GM18502 (cell line): ENCODE results near the gene TRAPPC12.
A peak's percentile ranks its signal among the peaks of the same experiment; 100 is the strongest.
"Not testable (repeated sequence)": the region's sequence is repeated elsewhere in the genome, so short reads cannot be mapped to it uniquely, and the experiment has no call there.

Experiments
- ATAC-seq: cut with Tn5 transposase; IDR thresholded peaks from one replicate; pipeline ENCODE4 v1.9.1; 2021; ENCODE audit warnings: mild to moderate bottlenecking; ENCODE audit not compliant: unreplicated experiment, poor library complexity

Gene TRAPPC12

DNA sequence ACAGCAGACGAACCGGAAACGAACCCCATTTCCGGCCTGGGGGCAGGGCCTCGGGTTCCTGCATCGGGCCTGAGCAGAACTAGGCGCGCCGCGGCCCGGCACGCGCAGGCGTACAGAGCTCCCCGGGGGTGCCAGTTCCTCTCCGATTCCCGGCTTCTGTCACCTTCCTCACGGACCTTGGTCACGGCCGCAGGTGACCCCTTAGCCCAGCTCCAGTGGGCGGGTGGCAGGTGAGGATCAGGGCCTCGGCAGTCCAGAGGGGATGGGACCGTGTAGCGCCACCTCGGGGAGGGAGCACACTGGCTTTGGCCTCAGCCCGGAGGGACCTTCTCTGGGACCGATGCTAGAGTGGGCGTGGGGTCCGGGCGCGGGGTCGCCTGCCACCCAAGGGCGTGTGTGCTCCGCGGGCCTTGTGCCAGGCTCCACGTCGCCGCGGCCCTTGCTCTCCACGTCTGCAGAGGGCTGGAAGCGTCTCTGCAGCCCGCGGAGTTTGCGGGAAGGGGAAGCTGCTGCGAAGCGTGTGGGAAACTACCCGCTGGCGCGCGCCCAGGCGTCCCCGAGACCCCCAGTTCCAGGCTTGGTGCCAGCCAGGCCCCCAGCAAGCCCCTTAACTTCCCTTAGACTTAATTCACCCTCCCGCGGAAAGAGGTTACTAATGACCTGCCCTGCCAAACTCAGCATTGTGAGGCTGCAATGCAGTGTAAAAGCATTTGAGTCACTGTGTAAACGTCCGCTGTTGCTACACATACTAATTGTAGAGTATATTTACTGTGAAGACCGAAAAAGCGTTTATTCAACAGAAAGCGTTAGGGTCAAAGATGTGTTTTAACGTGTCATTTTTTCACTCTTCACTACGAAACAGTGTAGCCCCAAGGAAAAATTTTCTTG is at the start of gene TRAPPC12:
TSS of gene TRAPPC12 (plus strand) at position 48 of the 888 bp plus-strand sequence. CDS start 7,930 bp downstream, outside the sequence.
- peak; percentile 77 for ATAC-seq

DNA sequence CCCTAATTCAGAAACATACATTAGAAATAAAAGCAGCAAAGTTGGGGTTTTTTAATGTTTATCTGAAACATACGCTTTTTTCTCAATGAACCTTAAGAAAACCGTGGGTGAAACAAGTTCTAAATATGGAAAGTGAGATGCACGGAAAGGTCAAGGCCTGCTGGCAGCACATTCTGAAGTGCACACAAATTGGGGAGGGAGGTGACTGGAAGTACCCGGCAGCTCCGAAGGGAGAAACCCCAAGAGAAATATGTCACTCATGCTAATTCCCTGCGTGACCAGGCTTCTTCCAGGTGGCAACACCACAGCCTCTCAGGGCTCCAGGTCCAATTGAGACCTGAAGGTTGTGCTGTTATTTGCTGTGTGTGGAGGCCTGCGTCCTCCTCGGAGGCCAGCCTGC is 47.4 kb upstream of the TRAPPC12 start:
- ATAC-seq: no peak

DNA sequence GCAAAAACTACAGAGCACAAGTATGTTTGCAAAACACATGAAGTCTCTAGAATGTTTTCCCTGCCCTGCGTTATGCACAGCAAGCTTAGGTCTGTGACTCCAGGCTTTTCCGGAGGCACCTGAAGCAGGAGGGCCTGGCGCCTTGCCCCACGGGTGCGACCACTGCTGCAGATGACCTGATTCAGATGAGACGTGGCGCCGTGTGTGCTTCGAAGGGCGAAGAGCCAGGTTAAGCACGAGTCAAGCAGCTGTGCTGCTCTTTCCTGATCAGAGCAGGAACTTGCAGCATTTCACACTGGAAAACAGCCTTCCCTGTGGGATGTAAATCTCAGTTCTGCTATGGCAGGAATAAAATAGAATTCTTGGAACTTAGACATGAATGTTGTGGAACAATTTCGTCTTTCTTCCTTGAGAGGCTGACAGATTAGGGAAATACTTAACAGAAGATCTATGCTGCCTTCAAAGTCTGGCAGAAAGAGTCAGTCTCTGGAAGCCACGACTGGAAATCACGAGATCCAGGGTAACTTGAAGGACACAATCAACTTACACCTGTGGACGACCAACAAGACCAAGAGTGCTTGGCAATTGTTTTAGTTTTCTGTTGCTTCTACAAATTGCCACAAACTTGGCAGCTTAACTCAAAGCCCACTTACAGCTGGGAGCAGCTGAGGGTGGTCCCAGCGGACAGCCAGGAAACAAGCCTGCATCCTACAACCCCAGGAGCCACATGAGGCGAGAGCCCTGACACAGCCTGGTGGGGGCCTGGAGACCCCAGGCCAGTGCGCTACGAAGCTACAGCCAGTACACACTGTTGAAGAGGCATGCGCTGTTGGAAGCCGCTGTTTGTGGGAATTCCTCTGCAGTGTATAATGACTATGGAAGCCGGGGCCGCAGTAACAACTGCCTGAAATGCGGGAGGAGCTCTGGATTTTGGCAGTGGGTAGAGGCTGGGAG is 44.8 kb upstream of the TRAPPC12 start:
- ATAC-seq: no peak

DNA sequence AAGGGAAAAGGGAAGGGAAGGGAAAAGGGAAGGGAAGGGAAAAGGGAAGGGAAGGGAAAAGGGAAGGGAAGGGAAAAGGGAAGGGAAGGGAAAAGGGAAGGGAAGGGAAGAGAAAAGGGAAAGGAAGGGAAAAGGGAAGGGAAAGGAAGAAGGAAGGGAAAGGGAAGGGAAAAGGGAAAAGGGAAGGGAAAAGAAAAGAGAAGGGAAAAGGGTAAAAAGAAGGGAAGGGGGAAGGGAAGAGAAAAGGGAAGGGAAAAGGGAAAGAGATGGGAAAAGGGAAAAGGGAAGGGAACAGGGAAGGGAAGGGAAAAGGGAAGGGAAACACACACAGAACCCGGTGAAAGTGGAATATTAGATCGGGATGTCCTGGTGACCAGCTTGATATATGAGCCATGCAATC is 42.6 kb upstream of the TRAPPC12 start:
- no peak for ATAC-seq

DNA sequence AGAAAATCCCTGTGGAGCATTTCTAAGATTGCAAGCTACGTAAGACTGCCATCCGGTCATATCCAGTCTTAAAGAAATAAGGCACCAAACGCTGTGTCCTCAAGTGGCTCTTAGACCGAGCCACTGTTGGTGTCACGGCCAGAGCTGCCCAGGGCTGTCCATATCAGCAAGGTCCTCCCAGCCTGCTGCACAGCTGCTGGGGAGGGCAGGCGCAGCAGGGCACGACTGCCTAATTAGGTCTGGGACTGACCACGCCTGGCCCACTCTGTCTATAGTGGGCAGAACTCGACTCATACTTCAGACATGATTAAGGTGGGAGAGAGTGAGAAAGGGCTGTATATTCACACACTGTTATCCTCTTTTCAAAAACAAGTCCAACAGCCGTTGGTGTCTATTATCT is 41.2 kb upstream of the TRAPPC12 start:
- no peak for ATAC-seq

DNA sequence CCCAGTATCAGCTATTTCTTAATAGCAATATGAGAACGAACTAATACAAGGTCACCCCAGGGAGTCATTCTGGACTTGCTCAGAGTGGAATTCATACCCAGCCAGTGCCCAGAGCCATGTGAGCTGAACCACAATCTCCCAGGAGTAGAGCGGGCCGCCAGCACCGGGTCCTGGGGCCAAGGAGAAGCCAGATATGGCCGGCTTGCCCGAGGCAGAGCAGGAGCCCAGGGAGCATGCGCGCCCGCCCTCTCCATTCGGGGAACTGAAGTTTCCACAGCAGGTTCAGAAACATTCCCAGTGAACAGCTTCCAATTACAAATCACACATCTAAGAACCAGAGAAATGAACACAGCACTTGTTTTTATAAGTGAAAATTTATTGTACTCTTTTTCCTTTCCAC is 39.4 kb upstream of the TRAPPC12 start:
- no peak for ATAC-seq

DNA sequence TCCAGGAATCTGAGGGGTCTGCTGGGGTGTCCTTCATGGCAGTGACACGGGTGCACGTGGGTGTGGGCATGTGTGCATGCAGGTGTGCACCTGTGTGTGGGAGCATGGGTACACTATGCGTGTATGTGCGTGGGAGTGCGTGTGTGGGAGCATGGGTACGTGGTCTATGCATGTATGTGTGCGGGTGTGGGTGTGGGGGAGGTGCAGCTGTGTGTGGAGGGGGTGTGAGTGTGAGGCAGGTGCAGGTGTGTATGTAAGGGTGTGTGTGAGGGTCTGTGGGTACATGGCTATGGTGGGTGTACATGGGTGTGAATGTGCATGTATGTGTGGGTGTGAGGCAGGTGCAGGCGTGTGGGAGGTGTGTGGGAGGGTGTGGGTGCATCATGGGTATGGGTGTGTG is 38.2 kb upstream of the TRAPPC12 start:
- no peak for ATAC-seq

DNA sequence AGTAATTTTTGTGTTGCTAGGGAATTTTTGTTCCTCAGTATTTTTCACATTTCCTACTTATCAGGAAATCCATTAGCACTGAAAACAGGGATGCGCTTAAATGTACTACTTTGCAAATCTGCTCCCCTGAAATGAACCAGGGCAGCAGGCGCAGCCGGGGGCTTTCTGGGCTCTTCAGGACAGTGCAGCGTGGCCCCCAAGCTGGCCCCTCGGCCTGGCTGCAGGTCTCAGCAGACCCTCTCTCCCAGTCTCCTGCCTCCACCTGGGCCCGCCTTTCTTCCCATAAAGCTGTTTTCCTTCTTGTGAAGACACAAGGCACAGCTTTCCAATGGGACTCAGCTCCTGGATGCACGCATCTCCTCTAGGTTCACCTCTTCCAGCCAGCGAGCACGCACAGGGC is 37.2 kb upstream of the TRAPPC12 start:
- ATAC-seq: no peak

DNA sequence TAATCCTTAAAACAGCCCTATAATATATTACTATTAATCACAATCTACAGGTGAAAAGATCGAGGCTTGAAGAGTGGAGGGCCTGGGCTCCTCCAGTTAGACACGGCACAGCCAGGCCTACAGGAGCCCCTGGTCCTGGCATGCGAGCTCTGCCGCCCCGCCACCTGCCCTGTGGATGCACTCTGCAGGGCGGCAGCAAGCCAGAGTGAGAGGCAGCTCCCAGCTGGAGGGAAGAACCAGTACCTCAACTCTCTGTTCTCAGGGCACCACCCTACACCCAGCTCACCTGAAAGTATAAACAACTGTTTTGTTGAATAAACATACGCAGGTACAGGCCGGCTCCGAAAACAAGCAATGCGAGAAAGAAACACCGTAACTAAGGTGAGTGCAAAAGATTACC is 36.5 kb upstream of the TRAPPC12 start:
- ATAC-seq: no peak

DNA sequence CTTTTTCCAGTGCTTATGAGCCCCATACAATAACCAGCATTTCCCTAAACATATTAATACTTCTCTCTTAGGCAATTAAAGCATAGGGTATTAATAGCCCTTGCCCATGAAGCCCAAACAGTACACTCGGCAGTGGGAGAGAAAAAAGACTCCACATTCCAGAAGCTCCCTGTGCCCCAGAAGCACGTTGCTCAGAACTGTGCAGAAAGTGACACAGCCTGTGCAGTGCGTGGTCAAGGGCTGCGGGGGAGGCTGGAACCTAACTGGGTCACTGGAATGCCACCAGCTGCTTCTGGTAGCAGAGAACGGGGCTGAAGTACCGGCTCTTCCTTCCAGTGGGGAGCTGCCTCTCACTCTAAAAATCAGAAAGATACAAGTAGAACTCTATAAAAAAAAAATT is 34.6 kb upstream of the TRAPPC12 start:
- no peak for ATAC-seq

DNA sequence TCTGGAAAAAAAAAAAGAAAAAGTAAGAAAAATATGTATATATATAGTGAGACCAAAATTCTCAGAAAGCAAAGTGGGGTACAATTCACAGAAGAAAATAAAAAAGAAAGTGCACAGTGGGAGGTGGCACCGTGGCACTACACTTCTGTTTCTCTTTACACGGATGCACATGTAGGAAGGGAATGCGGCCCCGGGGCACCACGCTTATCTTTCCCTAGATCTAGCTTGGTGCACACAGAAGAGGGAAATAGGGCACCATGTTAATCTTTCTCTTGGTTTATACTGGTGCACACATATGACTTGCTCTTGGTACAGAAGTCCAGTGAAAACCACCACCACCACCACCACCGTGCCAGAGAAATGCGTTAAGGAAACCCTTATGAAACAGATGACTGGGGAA is 33.9 kb upstream of the TRAPPC12 start:
- ATAC-seq: no peak

DNA sequence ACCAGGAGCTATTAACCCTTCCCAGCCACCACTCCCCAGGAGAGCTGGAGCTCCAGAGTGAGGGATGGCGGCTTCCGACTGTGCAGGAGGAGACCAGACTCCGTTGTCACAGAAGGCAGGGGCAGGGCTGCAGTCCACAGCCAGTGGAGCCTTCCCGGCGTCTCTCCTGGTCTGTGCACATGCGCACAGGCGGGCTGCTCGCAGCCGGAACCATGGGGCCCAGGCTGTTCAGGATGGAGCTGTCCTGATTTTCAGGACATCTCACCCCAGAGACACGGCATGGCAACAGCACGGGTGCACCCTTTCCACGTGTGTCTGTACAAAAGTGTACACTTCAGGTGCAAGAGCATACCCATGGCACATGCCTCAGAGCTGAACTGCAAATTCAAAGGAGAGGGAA is 30.7 kb upstream of the TRAPPC12 start:
- no peak for ATAC-seq

DNA sequence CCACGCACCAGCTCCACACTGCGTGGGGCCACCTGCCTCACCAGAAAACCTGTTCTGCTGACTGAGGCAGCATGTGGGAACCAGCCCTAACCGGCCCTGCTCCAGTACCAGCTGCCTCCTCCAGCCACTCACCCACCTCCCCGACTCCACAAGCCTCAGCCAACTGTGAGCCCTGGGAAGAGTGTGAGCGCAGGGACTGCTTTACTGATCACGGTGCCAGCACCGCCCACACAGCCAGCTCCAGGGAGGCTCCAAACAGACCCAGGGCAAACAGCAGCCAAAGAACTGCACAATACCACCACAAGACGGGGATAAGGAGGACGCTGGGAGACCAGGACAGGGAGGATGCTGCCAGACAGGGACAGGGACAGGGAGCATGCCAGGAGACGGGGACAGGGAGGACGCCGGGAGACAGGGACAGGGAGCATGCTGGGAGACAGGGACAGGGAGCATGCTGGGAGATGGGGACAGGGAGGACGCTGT is 30.2 kb upstream of the TRAPPC12 start:
- no peak for ATAC-seq

DNA sequence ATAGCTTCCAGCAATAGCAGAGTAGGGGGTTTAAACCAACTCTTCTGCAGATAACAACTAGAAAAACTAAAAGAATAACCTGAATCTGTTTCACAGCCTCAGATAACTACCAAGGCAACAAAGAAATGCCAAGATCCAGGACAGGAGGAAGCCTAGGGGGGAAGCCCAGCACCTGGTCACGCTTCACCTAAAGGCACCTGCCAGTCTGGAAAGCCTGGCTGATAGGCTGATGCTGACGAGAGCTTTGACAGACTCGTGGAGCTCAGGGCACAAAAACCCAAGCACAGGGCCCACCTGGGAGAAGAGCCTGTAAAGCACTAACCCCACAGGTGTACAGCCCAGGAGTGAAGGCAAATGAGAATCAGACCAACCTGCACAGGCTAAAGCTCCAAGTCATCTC is 24.5 kb upstream of the TRAPPC12 start:
- ATAC-seq: no peak

DNA sequence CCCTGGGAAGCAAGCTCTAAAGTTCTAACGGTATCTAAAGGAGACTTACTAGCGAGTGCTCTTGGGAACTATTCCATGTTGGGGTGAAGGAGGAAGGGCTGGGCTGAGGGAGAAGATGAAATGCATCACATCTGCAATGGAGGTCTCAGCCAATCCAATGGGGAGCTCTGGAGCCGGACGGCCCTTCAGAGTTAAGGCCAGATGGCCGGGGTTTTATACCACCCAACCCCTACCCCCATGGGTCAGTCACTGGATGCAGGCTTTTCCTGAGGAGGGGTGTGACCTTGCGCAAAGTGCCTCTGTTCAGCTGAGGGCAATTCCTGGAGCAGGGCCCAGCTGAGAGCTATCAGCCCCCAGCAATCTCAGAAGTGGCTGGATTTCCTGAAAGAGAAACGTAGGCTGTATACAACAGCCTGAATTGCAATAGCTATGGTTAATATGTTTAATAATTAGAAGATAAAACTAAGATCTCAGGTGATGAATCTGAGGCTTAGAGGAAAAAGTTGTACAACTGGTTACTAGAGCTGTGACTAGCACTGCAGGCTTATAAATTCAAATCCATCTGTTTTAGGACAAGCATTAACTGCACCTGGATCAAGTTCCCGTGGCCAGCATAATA is 23.4 kb upstream of the TRAPPC12 start:
- ATAC-seq: no peak

DNA sequence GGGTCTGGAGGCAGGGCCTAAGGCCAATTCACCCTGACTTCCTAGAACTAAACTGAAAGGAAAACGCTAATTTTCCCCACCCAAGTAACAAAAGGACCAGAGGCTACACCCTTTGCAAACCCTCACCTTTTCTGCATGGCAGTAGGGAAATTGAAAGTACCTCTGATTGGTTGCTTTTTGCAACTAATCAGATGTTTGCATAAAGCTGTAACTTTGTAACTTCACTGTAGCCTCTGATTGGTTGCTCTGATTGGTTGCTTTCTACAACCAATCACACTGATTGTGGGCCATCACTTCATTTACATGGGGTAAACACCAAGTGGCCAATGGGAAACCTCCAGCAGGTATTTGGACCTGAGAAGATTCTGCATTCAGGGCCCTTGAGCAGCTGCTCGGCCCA is 22.7 kb upstream of the TRAPPC12 start:
- no peak for ATAC-seq

DNA sequence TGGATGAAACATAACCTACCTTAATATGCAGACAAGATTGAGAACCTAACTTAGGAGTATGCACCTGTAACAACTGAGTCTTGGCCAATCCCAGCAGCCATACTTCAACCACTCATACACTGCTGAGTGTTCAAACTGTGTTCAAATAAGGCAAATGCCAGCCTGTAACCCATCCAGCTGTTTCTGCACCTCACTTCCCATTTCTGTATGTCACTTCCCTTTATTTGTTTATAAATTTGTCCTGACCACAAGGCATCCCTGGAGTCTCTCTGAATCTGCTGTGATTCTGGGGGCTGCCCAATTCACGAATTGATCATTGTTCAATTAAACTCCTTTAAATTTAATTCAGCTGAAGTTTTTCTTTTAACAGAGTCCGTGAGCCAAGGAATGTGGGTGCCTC is 22.0 kb upstream of the TRAPPC12 start:
- not testable (repeated sequence) for ATAC-seq

DNA sequence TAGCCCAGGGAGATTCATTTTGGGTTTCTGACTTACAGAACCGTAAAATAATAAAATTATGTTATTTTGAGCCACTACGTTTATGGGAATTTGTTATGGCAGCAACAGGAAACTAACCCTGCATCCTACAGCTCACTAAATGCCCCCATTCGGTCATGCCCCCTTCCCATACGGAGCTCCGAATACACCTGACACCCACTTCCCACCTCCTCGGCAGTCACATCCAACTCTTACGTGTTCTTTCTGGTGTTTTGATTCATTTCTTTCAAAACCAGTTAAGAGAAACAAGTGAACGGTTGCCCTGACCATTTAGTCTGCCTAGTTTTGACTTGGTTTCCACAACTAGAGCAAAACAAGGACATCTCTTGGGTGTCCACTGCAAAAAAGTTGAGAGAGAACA is 21.6 kb upstream of the TRAPPC12 start:
- no peak for ATAC-seq

DNA sequence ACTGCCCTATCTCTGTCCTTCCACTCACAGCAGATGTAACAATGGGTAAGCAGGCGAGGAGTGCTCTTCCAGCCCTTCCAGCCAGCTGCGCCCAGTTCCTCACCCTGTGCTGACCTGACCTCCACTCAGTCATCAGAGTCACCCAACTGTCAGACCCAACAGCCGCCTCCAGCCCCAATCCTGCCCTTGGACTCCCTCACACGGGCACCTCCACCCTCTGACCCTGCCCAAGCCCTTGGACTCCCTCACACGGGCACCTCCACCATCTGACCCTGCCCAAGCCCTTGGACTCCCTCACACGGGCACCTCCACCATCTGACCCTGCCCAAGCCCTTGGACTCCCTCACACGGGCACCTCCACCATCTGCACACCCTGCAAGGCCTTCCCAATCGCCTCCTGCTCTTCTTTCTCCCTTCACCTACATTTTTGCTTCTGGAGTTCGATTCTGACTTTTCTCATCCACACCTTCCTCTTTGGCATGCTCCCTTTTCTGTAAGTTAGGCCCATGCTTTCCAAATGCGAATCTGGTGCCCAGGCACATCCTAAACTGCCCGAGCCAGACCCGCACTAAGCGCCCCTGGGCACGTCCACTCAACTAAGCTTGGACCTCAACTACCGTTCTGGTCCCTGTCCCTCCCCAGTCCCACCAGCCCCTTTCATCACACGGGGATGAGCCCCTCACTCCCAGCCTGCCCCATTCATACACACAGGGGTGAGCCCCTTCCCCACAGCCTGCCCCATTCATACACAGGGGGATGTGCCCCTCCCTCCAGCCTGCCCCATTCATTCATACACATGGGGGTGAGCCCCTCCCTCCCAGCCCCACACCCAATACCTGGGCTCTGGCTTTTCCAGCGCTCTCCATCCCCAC is 17.7 kb upstream of the TRAPPC12 start:
- ATAC-seq: no peak

DNA sequence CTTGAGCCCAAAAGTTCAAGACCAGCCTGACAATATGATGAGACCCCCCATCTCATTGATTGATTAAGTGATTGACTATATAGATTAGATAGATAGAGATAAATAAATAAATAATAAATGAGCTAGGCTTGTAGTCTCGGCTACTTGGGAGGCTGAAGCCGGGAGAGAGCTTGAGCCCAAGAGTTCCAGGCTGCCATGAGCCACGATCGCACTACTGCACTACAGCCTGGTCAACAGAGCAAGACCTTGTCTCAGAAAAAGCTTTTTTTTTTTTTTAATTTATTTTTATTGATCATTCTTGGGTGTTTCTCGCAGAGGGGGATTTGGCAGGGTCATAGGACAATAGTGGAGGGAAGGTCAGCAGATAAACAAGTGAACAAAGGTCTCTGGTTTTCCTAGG is 14.3 kb upstream of the TRAPPC12 start:
- no peak for ATAC-seq
